Peyer's patch (tissue), 4 donors: ENCODE data around the gene CD40LG.

Experiments
- CTCF ChIP-seq, 6 experiments: fragments of 450-650 bp in 4 of 6; fragments of 200-600 bp in 2 of 6; sonication (generic) in 1 of 6; IDR thresholded peaks; one replicate each; pipeline ENCODE4 v1.5.1; 2017 to 2019; ENCODE audit warnings: antibody characterized with exemption in 6 of 6, mild to moderate bottlenecking in 3 of 6, moderate library complexity in 1 of 6
- POLR2A ChIP-seq, 2 donors: fragments of 450-650 bp; IDR thresholded peaks; one replicate each; pipeline ENCODE4 v1.5.1; 2017; ENCODE audit warnings: antibody characterized with exemption in 2 of 2, mild to moderate bottlenecking in 2 of 2, moderate library complexity in 2 of 2

- TF ChIP-seq CTCF (IDR thresholded peaks at IDR 0.05) (no peak), POLR2A (IDR thresholded peaks at IDR 0.05) (no peak)
Measured at GRCh38 chrX:136600059-136600458, 47.9 kb upstream of the CD40LG start.
